RKO (cell line): Measurements from ENCODE around the gene SMIM44.

Experiments
- DNase-seq: peaks from one replicate; pipeline ENCODE4 v3.0.0-alpha.2; 2016; ENCODE audit warnings: low spot score

SMIM44 gene

DNA sequence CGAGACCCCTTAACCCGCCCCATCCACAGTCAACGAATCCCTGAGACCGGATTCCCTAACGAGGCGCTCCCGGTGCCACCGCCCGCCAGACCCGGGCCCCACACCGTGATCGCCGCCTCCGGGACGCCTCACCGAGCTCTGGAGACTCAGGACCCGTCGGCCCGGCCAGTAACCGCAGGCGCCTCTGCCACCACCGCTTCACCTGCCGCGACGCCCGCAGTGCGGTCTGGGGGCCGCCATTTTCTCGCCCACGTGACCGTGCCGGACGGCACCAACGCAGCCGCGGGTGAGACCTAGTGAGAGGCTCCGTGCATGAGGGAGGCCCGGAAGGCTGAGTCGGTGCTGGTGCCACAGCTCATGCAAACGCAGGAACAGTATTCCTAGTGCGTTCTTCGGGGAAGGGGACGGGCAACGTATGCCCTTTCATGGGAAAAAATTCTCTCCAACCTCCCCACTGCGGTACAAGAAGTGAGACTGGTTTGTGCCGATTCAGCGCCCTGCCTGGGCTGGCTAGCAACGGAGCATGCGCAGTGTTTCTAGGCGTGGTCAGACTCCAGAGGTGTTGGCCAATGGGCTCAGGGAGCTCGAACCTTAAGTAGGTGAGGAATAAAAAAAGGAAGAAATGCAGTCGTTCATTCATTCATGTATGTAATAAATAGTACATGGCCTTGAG, 17.3 kb upstream of the SMIM44 start, which contains the start of gene DOHH:
DOHH (minus strand) TSS at position 246 of the 673 bp plus-strand sequence. CDS start 3,860 bp downstream, outside the sequence.
- DNase-seq, result peak; percentile 95

GRCh38 chr19:3499738-3500428, 16.6 kb upstream of the SMIM44 start:
- no peak for DNase-seq

DNA sequence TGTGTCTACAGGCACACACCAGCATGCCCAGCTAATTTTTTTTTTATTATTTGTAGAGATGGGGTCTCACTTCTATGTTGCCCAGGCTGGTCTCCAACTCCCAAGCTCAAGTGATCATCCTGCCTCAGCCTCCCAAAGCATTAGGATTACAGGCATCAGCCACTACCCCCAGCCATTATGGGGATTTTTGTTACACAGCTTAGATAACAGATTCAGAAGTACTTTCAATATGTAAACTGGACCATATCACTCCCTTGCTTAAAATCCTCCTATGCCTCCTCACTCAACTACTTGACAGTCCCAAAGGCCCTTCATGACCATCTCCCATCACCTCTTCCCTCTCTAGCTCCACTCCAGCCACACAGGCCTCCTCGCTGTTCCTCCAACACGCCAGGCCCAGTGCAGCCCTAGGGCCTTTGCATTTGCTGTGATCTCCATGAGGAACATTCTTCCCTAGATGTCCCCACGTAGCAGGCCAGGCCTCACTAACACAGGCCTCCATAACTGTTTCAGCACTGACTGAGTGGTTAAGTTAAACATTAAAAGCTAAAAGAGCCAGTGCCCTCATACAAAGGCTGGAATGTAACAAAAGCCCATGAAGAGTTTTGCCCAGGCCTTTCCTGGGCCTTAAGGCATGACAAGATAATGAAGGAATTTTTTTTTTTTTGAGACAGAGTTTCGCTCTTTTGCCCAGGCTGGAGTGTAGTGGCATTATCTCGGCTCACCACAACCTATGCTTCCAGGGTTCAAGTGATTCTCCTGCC, 14.7 kb upstream of the SMIM44 start:
- no peak for DNase-seq

DNA sequence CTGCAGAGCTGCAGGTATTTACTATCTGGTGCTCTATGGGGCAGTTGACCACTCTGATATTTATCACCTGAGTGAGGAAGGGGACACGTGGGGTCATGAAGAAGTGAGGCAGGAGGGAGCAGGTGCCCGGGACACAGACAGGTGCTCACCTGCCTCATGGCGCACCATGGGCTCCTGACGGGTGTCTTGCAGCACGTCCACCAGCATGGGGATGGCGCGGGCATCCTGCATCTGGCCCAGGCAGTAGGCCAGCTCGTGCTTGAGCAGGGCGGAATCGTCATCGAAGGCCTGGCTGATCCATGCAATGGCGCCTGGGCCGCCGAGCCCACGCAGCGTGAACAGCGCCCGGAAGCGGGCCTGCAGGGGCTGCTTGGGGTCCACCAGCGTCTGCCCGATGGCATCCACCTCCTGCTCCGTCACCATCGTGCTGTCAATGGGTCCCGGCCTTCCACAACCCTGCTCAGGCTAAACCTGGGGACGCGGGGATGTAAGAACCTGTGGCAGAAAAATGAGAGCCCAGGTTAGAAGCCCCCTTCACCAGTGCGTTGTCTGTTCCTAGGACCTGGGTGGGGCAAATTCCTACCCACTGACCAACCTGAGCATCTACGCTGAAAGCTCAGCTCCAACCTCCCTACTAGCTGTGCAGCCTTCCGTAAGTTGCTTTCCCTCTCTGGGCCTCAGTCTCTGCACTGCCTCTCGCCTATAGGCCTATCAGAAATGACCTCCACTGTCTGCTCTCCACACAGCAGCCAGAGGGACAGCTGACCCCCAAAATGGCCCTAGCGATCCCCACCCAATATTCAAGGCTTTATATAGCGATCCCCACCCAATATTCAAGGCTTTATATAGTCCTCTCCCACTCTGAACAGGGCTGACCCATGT, 13.4 kb upstream of the SMIM44 start:
- no peak for DNase-seq

GRCh38 chr19:3494559-3494958, 11.3 kb upstream of the SMIM44 start:
- DNase-seq, result no peak

GRCh38 chr19:3494051-3494450, 10.8 kb upstream of the SMIM44 start:
- no peak for DNase-seq

DNA sequence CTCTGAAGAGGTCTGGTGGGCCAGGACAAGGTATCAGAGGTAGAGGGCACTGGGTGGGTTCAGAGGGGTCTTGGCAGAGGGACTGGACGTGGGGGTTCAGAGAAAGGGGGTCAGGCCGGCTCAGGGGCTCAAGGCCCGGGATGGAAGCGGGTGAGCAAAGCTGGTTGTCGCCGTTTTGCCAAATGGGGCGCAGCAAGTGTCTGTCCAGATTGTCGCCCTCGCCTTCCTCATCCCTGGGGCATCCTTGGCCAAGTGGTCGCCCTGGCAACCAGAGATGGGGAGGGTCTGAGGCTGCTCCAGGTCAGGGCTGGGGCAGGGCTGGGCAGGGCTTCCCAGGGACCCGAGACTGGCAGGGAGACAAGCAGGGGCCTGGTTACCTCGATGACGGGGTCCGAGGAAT, 10.4 kb upstream of the SMIM44 start:
- no peak for DNase-seq

DNA sequence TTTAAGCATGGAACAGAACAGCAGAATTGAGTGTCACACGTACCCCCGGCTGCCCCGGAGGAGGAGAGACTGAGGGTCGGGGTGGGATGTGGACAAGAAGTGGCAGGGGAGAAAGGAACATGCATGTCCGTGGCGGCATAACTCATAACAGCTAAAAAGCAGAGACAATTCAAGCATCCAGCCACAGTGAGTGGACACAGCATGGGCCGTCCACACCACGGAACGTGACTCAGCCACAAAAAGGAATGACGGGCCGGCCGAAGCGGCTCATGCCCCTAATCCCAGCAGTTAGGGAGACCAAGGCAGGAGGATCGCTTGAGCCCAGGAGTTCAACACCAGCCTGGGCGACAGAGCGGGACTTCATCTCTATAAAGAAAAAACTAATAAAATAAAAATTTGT, 9.7 kb upstream of the SMIM44 start:
- DNase-seq, result no peak

DNA sequence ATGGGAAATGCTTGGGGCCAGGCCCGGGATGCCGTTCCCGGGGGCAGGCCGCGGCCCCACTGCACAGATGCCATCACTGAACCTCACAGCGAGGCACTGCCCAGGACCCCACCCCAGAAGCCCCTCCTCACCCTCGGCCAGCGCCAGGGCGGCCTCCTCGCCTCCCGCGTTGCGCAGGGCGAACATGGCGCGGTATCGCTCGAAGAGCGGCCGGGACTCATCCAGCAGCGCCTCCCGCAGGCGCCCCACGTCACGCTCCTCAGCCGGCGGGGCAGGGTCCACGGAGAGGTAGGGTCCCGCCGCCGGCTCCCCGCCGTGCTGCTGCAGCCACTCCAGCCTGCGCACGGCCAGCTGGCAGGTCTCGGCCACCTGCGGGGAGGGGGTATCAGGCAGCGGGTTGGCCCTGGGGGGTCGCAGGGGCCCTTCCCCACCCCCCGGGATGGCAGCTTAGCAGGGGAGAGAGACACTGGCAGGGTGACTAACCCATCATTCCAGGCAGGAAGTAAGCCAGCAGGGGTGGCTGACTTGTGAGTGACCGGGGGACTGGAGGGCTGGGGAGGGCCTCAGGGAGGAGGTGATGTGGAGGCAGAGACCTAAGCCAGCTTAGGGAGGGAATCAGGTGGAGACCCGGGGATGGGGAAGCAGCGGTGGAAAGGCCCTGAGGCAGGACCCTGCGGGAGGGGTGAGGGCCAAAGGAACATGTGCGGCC, 9.0 kb upstream of the SMIM44 start:
- DNase-seq, result no peak

- no peak for DNase-seq
Measured at GRCh38 chr19:3491396-3492119, 8.3 kb upstream of the SMIM44 start.

- DNase-seq, result no peak
Measured at GRCh38 chr19:3482507-3483225, 575 bp downstream of the SMIM44 start.

GRCh38 chr19:3481241-3482090, 1.8 kb downstream of the SMIM44 start:
- DNase-seq, result no peak

DNA sequence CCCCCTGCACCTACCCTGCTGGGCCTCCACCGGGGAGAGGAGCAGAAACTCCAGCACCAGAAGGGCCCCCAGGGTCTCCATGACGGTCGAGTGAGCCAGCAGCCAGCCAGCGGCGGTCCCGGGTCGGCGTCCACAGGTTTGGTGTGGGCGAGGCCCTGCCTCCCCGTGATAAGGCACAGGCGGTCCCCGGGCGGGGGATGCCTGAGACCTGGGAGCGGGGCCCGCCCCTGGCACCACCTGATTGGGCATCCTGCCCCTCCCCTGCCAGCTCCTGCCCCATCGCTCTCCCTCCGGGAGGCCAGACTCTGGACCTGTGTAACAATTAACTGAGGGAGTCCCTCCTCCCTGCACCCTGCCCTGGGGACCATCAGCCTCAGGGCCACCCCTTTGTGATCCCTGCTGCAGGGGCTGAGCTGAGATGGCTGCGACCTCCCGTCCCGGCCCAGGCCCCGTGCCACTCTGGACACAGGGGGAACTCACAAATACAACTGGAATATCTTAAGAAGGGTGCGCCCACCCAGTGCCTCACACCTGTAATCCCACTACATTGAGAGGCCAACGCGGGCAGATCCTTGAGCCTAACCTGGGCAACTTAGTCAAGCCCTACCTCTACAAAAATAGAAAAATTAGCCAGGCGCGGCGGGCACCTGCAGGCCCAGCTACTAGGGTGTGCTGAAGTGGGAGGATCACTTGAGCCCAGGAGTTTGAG, 2.7 kb downstream of the SMIM44 start, which contains the start of gene SMIM24:
SMIM24 (minus strand) TSS at position 143 of the 709 bp plus-strand sequence; CDS start at position 81, 62 bp downstream.
- DNase-seq, result no peak

DNA sequence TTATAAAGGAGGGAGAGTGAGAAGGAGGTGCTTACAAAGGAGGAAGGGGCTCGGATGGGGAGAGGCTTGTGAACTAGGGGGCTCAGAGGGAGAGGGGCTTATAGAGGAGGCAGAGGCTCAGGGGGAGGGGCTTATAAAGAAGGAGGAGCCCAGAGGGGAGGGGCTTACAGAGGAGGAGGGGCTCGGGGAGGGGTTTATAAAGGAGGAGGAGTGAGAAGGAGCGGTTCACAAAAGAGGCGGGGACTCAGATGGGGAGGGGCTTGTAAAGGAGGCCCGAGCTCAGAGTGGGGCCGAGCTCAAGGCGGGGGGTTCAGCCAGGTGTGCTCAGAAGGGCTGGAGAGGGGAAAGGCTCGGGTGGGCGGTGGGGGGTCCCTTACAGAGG, 3.4 kb downstream of the SMIM44 start:
- DNase-seq, result no peak

- DNase-seq, result peak; percentile 40
Measured at GRCh38 chr19:3479177-3479833, 3.9 kb downstream of the SMIM44 start.

- no peak for DNase-seq
Measured at GRCh38 chr19:3478409-3479176, 4.6 kb downstream of the SMIM44 start.

- no peak for DNase-seq
Measured at GRCh38 chr19:3477951-3478350, 5.3 kb downstream of the SMIM44 start.
